Inferior parietal cortex (tissue), 1 donor: ENCODE data around the gene FERMT3.
"Not testable (repeated sequence)": the region's sequence is repeated elsewhere in the genome, so short reads cannot be mapped to it uniquely, and the experiment has no call there.

Experiments
- DNase-seq: peaks from one replicate; pipeline ENCODE4 v3.0.0-alpha.2; 2016; ENCODE audit errors: extremely low spot score

The FERMT3 gene

DNA sequence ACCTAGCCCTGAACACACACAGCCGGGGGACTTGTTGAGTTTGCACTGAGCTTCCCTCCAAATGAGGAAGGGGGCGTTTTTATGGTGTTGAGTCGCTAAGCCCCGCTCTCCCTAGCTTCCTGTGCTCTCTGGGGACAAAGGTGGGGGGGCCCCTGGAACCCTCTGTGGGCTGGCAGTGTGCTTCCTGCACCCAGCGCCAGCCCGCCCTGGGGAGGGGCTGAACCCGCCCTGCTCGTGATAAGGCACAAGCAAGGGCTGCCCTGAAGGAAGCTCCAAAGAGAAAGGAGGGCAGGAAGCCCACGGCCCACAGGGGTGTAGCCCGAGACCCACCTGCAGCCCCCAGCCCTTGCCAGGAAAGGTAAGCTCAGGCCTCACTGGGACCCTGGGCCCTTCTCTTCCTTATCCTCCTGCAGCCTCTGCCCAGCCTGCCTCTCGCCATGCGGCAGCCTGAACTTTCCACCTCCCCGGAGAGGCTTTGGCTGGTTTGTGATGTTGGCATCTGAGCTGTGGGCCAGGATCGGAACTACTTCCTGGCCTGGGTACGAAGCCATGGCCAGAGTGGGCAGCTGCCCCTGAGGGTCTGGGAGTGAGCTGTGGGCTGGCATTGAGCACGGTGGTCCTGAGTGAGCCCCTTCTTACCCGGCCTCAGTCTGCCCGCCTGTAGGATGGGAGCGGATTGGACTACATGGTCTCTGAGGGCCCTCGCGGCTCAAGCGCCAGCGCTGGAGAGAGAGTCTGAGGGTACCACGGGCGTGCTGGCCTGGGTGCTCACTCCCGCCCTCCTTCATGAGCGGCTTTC, at the start of gene FERMT3:
TSS of gene FERMT3 (plus strand) at position 265 of the 799 bp plus-strand sequence. CDS start 644 bp downstream, outside the sequence.
- DNase-seq = no peak

DNA sequence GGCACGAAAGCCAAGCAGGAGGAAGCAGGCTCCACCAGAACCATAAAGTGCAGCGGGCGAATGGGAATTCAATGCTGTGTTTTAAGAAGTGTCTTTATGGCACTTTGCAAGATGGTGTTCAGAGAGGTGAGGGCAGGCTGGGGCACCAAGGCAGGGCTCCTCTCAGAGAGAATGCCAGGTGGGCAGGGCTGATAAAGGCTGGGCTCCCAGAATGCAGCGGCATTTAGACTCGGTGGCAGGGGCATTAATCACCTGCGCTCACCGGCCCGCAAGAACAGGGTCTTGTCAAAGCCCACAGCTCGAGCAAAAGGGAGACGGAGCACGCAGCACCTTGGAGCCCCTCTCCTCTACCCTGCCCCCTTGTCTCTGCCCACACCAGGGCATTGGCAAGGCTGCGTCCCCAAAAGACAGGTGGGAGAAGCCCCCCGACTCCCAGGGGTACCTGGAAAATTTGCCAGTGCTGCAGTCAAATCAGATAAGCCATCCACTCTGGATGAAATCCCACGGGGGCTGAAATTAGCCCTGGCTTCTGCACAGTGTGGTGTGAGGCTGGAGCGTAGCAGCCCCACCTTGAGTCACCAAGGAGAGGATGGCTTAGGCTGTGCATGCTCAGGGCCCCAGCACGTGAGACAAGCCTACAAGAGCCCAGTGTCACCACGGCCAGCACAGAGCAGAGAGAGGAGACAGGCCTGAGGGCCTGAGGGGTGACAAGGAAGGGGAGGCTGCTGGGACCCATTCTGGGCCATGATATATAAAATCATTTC, 48.7 kb upstream of the FERMT3 start:
- no peak for DNase-seq

DNA sequence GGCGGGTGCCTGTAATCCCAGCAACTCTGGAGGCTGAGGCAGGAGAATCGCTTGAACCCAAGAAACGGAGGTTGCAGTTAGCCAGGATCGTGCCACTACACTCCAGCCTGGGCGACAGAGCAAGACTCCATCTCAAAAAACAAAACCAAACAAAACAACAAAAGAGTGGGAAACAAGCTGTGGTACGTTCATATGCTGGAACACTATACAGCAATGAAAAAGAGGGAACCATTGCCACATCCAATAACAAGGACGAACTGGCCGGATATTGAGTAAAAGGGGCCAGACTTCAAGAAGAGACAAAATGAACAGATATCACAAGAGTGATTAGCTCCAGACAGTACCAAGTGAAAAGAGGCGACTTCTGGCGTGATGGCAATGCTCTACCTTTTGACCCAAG, 45.5 kb upstream of the FERMT3 start:
- no peak for DNase-seq

DNA sequence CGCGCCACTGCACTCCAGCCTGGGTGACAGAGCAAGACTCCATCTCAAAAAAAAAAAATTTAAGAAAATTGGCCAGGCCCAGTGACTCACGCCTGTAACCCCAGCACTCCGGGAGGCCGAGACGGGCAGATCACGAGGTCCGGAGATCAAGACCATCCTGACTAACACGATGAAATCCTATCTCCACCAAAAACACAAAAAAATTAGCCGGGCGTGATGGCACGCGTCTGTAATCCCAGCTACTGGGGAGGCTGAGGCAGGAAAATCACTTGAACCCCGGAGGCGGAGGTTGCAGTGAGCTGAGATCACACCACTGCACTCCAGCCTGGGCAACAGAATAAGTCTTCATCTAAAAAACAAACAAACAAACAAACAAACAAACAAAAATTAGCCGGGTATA, 43.8 kb upstream of the FERMT3 start:
- DNase-seq = not testable (repeated sequence)

DNA sequence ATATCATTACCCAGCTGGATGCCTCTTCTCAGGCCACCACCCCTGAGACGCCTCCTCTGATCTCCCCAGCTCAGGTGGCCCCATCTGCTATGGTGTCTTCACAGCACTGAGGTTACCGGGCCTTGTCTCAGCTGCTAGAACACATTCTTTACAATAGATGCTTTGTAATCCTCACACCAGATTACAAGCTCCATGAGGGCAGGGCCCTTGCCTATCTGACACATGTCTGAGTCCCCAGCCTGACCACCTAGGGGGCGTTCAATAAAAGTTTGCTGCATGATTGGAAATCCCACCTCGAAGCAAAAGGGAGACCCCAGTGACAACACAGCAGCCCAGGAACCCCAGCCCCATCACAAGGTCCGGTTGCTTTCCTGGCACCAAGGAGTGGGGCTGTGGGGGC, 42.6 kb upstream of the FERMT3 start:
- DNase-seq = no peak

DNA sequence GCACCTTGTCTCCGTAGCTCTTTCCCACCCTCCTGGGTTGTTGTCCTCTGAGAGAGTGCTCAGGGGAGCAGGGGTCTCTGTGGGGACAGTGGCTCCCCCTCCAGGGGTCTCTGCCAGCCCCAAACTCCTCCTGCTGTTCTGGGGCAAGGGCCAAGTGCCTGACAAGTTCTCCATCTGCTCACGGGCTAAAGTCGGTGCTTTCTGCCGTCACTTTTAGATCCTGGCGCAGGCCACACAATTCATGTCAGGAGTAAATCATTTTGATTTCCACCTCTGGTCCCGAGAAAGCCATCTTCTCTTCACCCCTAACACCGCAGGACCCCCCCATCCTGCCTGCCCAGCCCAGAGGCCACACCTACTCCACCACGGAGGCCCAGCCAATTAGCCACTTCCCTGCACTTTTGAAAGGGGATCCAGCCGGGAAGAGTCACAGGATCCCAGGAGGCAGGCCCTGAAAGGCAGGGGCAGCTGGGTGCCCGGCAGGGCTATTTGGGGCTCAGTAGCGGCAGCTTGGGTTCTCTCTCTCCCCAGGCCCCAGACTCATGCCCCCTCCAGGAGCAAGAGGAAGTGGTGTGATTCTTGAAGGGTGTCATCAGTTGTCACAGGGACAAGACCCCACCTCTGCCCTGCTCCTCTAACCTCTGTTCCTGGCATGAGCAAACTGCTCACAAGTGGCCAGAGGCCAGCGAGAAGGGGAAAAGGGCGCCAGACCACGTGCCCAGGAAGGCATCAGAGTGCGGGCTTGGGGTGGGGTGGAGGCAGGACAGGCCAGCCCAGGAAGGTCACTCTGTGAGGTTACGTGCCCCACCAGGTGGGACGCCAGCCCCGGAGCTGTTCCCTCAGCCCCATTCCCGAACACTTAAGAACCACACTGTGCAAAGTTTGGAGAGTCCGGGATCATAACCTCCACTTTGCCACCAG, 41.9 kb upstream of the FERMT3 start:
- DNase-seq = no peak

DNA sequence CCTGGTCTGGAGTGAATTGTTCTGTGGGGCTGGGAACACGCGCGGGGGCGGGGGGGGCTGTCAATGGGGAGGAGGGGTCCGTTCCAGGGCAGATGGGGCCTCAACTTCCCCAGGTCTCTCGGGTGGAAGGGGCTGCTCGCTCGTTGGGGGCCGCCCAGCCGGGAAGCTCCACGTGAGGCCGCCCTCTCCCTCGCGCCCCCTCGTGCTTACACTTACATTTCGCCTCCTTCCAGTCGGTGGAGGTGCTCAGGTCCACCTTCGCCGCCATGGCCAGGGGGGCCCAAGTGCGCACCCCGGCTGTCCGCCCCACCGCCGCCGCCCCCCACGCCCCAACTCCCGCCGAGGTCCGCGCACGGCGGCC, 41.1 kb upstream of the FERMT3 start:
- no peak for DNase-seq

DNA sequence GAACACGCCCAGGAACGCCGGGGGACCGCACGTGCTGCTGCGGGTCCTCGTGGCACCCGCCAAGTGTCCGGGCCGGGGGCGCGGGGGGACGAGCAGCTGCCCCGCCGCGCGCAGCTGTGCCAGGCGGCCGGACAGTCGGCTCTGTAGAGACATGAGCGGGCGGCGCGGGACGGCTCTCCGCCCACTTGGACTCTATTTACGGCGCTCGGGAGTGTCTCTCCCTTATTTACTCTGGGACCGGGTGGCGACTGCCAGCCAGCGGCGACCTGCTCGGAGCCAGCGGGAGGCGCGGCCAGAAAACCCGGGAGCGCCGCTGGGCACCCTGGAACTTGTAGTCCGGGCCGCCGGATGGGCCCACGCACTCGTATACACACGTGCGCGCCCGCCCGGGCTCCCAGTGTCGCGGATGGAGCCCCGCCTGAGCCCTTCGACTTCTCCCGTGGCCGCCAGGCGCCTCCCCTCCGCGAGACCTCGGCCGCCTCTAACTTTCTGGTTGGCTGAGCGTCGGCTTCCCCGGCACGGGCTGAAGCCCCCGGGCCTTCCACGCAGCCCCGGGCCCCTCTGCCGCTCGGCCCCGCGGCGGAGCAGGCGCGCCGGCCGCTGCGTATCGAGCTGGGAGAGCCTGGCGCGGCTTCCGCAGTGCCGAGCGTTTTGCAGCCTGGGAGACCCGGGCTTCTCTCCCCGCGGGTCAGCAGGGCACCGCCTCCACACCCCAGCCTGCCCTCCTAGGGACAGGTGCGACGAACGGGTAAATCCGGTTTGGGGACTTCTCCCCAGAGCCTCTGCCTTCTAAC, 40.5 kb upstream of the FERMT3 start, which contains the start of gene MACROD1:
TSS of gene MACROD1 (minus strand) at position 272 of the 794 bp plus-strand sequence. CDS start at position 153, 119 bp downstream.
- peak; percentile 69 for DNase-seq

DNA sequence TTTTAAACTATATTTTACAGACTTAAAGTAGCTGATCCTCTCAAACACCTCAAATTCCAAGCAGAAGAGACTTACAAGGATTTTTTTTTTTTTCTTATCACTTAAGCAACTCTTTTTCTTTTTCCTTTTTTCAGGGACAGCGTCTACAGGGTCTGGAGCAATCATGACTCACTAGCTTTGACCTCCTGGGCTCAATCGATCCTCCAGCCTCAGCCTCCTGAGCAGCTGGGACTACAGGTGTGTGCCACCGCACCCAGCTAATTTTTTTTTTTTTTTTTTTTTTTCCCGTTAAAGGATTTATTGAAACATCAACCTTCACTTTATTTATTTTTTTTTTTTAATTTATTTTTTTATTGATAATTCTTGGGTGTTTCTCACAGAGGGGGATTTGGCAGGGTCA, 36.1 kb upstream of the FERMT3 start:
- DNase-seq = no peak

DNA sequence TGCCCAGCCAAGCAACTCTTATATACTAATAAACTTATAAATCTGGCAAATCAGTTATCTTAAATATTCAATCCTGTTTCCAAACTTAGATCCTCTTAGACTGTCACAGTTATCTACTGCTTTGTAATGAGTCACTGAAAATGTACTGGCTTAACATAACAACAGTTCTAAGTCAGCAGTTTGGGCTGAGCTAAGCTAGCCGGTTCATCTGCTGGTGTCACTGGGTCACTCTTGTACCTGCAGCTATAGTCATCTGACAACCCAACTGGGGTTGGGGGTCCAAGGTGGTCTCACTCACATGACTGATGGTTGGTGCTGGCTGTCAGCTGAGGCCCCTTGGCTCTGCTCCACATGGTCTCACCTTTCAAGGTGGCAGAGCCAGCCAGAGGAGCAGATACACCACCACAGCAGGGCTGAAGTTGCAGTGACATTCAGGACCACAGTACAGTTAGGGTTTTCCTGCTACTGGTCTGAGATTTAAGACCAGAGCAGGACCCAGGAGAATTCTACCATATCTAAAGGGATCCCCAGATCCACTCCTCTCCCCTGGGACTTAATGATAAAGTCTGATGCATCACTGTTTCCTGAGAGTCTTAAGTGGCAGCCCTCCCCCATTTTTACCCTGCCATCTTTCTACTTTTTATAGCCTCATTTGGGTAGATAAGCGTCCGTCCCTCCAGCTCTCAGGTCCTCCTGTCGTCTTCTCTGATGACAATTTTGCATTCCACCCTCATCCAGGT, 32.7 kb upstream of the FERMT3 start:
- no peak for DNase-seq

DNA sequence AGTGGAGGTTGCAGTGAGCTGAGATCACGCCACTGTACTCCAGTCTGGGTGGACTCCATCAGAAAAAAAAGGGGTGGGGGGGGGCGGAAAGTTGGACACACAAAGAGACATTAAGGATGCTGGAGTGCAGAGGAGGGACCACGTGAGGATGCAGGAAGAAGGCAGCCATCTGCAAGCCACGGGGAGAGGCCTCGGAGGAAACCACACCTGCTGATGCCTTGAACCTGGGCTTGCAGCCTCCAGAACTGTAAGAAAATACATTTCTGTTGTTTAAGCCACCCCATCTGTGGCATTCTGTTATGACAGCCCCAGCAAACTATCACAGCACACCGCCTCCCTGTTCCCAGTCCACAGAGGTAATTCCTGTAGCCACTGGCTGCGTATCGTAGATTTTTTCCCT, 29.8 kb upstream of the FERMT3 start:
- DNase-seq = no peak

DNA sequence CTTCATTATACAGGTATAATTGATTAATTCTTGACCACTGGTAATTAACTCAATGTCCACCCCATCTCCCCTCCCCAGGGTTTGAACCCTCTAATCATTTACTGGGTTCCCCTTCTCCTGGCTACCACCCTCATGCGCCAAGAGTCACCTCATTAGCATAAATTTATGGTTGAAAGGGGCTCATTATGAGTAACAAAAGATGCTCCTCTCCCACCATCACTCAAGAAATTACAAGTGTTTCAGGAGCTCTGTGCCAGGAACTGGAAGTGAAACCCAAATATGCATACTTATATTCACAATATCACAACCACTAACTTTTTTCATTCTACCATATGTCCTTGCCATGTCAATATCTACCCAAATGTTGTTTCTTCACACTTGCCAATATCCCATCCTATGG, 28.3 kb upstream of the FERMT3 start:
- DNase-seq = no peak

DNA sequence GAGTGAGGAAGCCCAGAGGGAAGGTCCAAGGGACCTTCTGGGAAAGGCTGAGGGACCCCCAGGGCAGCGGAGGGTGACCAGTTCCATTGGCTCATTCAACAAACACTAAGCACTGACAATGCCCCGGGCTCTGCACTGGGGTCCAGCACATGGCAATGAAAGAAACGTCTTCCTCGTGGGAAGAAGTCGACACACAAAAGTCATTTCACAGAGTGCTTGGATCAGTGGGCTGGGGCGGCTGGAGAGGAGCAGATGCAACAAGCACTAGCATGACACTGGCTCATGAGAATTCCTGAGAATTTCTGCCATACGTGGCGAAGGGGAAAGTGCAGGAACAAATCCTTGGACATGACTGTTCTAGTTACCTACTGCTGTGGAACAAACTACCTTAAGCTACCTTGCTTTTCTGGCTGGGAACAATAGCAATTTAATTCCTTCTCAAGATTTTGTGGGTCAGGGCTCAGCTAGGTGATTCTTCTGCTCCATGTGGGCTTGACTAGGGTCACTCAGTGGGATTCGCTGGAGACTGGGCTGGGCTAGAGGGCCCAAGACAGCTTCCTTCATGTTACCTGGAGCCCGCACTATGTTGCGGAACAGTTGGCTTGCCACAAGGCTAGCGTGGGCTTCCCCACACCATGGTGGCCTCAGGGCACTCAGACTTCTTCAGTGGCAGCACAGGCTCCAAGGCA, 27.4 kb upstream of the FERMT3 start:
- no peak for DNase-seq

DNA sequence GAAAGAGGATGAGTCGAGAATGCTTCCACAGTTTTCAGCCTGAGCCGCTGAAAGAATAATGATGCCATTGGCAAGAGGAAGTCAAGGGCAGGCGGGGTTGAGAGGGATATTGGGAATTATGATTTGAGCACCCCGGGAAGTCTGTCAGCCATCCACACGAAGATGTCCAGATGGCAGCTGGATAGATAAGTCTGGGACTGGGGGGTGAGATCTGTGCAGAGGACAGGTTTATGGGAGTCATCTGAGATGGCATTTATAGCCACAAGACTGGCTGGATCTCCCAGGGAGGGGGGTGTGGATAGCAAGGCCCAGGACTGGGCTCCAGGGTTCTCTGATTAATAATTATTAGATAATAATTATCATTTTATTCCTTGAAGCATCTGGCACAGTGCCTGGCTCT, 25.6 kb upstream of the FERMT3 start:
- no peak for DNase-seq

DNA sequence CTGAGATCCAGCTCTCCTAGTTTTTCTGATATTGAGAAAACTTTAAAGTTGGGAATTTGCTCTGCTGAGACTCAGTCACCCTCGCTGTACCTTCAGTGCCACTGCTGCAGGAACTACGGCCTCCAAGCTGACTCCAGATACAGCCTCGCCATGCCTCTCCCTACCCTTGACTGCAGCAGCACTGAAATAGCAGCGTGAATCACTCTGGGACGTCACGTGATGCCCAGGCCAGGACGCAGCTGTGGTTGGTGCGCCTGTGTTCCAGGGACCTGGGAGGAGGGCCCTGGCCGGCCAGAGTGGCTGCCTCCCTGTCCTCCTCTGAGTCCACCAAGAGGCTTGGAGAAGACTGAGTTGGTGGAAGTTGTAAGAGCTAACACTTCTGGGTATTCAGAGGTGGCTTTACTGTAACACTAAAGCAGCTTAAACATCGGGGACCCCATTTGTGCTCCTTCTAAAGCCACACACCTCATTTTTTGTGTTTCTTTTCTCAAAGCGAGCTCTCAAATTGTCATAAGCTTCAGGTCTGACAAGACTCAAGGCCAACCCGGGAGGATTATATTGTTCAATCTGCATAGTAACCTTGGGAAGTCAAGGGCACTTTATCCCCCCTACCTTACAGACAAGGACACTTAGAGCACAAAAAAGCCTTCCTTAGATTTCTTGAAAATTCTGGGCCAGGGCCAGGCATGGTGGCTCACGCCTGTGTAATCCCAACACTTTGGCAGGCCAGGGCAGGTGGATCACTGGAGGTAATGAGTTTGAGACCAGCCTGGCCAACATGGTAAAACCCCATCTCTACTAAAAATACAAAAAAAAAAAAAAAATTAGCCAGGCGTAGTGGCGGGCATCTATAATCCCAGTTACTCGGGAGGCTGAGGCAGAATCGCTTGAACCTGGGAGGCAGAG, 24.8 kb upstream of the FERMT3 start:
- peak; percentile 88 for DNase-seq

DNA sequence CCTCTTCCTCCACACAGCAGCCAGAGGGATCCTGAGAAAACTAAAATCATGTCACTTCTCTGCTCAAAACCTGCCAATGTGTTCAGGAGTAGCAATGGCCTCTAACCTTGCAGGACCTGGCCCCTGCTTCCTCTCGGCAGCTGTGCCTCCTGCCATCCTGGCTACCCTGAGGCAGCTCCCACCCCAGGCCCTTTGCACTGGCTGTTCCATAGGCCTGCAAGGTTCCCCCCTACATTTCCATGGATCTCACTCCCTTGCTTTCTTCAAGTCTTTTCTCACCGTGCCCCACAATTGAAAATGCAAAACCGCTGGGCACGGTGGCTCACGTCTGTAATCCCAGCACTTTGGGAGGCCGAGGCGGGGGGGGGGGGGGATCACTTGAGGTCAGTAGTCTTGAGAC, 22.6 kb upstream of the FERMT3 start:
- no peak for DNase-seq

DNA sequence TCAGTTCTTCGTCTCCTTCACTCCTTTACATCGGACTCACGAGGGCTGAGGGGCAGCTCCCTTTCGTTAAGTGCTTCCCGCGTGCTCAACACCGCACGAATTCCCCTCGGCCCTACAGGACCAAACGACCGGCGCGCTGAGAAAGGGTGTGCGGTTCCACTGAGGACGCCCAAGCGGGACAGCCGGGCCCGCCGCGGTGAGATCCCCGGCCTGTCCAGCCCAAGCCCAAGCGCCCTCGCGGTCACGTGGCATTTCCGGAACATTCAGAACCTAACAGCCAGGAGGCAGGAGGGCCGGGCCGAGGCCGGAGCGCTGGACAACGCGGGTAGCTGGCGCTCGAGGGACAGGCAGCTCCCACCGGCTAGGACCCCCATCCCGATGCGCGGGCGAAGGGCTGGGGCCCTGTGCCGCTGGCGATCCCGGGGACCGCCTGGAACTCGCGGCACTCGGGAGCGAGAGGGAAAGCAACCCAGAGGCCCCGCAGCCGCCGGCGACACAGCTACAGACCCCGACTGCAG, 21.3 kb upstream of the FERMT3 start:
- DNase-seq = peak; percentile 82

DNA sequence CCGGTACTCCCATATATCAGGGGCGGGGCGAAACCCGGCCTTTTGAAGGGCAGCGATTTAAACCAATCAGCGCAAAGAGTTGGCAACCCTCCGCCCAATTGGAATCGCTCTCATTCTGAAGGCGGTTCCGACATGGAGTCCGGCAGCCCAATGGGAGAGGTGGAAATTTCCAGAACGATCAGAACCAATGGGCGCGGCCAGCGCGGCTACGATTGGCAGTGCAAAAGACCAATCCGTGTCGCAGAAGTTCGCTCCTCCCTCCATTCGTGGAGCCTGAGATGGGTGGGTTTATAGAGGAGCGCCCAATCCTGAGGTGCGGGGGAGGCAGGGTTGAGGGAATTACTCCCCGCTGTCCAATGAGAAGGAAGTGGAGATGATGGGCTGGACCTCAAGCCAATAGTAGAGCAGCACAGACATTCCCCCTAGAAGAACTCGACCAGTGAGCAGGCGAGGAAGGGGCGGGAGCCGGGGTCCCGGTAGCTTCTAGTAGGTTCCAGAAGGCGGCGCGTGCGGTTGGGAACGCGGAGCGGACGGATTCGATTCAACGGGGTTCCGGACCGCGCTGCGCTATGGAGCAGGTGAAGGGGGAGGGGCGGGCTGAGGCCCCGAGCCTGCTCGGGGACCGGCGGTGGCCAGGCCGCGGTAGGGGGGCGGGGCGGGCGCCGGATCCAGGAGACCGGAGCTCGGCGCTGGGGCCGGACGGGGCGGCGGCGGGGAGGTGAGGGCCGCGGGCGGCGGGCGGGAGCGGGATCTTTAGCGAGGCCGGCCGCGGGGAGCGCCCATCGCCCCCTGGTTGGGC, 20.6 kb upstream of the FERMT3 start, which contains the start of gene STIP1:
TSS of gene STIP1 (plus strand) at position 479 of the 799 bp plus-strand sequence. CDS start at position 570, 91 bp downstream.
- DNase-seq = peak; percentile 100
